Thyroid gland (tissue), 4 donors: ENCODE results near the gene IL36A.

ENCODE experiments used
- CTCF ChIP-seq, 6 experiments: fragments of 200-600 bp in 3 of 6; fragments of 450-650 bp in 3 of 6; sonication (generic) in 3 of 6; IDR thresholded peaks; one replicate each; pipeline ENCODE4 v1.5.1; 2016 to 2019; ENCODE audit warnings: antibody characterized with exemption in 6 of 6, mild to moderate bottlenecking in 2 of 6, inconsistent platforms in 1 of 6, moderate library complexity in 1 of 6
- POLR2A ChIP-seq, 2 donors: fragments of 450-650 bp; IDR thresholded peaks; one replicate each; pipeline ENCODE4 v1.6.1; 2017; ENCODE audit warnings: antibody characterized with exemption in 2 of 2, mild to moderate bottlenecking in 2 of 2, moderate library complexity in 1 of 2

- TF ChIP-seq CTCF (IDR thresholded peaks at IDR 0.05) (no peak), POLR2A (IDR thresholded peaks at IDR 0.05) (no peak)
These were observed 2.0 kb downstream of the IL36A start for GRCh38 chr2:113007250-113007649.
